GM12891 (cell line): ENCODE data around the gene RRP36.

Experiments used
- PAX5 ChIP-seq: IDR thresholded peaks from 2 replicates; pipeline ENCODE4 v1.6.1; 2011; ENCODE audit warnings: low read length, moderate library complexity, mild to moderate bottlenecking; ENCODE audit not compliant: insufficient read depth, severe bottlenecking
- POLR2A ChIP-seq: IDR thresholded peaks from 2 replicates; pipeline ENCODE4 v1.6.1; 2011; ENCODE audit warnings: low read depth, low read length, control low read depth
- POLR2AphosphoS5 ChIP-seq: IDR thresholded peaks from 2 replicates; pipeline ENCODE4 v1.6.1; 2011; ENCODE audit warnings: low read depth, low read length, control low read depth
- POU2F2 ChIP-seq: IDR thresholded peaks from 2 replicates; pipeline ENCODE4 v1.6.1; 2011; ENCODE audit warnings: low read depth, mild to moderate bottlenecking, control low read depth, low read length, moderate library complexity
- SPI1 ChIP-seq: IDR thresholded peaks from 2 replicates; pipeline ENCODE4 v1.6.1; 2011; ENCODE audit warnings: low read depth, low read length, control low read depth
- TAF1 ChIP-seq: IDR thresholded peaks from 2 replicates; pipeline ENCODE4 v1.6.1; 2011; ENCODE audit warnings: low read depth, low read length, control low read depth

DNA sequence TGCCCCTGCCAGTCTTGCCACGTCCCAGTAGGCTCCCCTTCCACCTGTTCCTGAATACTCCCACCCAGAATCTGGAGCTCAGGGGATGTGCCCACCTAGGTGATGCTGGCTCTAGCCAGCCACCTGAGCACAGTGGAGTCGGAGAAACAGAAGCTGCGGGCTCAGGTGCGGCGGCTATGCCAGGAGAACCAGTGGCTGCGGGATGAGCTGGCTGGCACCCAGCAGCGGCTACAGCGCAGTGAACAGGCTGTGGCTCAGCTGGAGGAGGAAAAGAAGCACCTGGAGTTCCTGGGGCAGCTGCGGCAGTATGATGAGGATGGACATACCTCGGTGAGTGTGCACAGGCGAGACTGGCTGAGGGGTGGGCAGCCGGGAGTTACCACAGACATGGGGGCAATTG is 41.4 kb downstream of the RRP36 start:
- no peak for TF ChIP-seq POLR2AphosphoS5
- no peak for TF ChIP-seq POLR2A
- TF ChIP-seq TAF1: no peak
- no peak for TF ChIP-seq PAX5
- no peak for TF ChIP-seq SPI1
- TF ChIP-seq POU2F2: no peak
